A549 (cell line): ENCODE data around the gene ANKRD55. TPM values are rescaled to one million over a fixed set of nuclear protein-coding genes. Genes with fewer than 3 reads are reported as not detected.

Experiments used
- ATAC-seq, 2 experiments: fragments of 200-7000 bp in 1 of 2; fragments of >200 bp in 1 of 2; cut with Nextera tagmentation in 1 of 2; cut with Tn5 transposase in 1 of 2; 3 replicates each; pipeline versions ENCODE4 v1.8.0 to v1.9.1; 2018 to 2020; ENCODE audit warnings: mild to moderate bottlenecking in 1 of 2, moderate library complexity in 1 of 2
- CTCF ChIA-PET: fragments of 300-600 bp; sonication (Branson Sonifier 250); formaldehyde crosslinking; extraction: SDS; loops from one replicate; lab custom pipeline; 2021; ENCODE audit warnings: antibody characterized with exemption, inconsistent platforms; lab: Yijun Ruan, JAX
- POLR2A ChIA-PET: fragments of 350-600 bp; formaldehyde crosslinking; extraction: SDS; loops from one replicate; lab custom pipeline; 2021; ENCODE audit warnings: antibody characterized with exemption, inconsistent platforms; lab: Yijun Ruan, JAX
- DNase-seq, 2 experiments: peaks; one replicate each; pipeline versions ENCODE4 v3.0.0 to v3.0.0-alpha.2; 2011 to 2016; ENCODE audit warnings: low read depth in 1 of 2, low spot score in 1 of 2
- FAIRE-seq: peaks from 2 replicates; lab custom pipeline; 2011; peaks lifted over from hg19 to GRCh38; lab: Jason Lieb, UNC
- H3K27ac ChIP-seq, 2 experiments: fragments of >200 bp; sonication (Bioruptor Twin); formaldehyde crosslinking; 3 replicates each; pipeline ENCODE4 v1.5.1; 2016 to 2017
- H3K4me1 ChIP-seq: fragments of >200 bp; sonication (Bioruptor Twin); formaldehyde crosslinking; 3 replicates; pipeline ENCODE4 v1.6.1; 2016
- H3K4me2 ChIP-seq: fragments of >200 bp; sonication (Bioruptor Twin); formaldehyde crosslinking; 3 replicates; pipeline ENCODE4 v1.6.1; 2016
- H3K4me3 ChIP-seq: fragments of >200 bp; sonication (Bioruptor Twin); formaldehyde crosslinking; 3 replicates; pipeline ENCODE4 v1.5.1; 2016
- H3K9me3 ChIP-seq: fragments of >200 bp; sonication (Bioruptor Twin); formaldehyde crosslinking; 3 replicates; pipeline ENCODE4 v1.6.1; 2016
- CHD2 ChIP-seq: fragments of 150-350 bp; IDR thresholded peaks from 2 replicates; pipeline ENCODE4 v1.6.1; 2014; ENCODE audit warnings: low read length; ENCODE audit not compliant: partially characterized antibody
- HOXB13 ChIP-seq: fragments of 250-450 bp; sonication (Bioruptor Pico); IDR thresholded peaks from 2 replicates; pipeline ENCODE4 v1.5.0; 2020; ENCODE audit warnings: low read depth, mild to moderate bottlenecking, moderate library complexity
- JUNB ChIP-seq: fragments of >200 bp; sonication (Bioruptor Twin); formaldehyde crosslinking; IDR thresholded peaks from 2 replicates; pipeline ENCODE4 v1.6.1; 2016
- KDM5A ChIP-seq: fragments of 200-600 bp; sonication (generic); IDR thresholded peaks from 2 replicates; pipeline ENCODE4 v1.6.1; 2016; ENCODE audit warnings: antibody characterized with exemption, mild to moderate bottlenecking
- MAFK ChIP-seq: fragments of 450-650 bp; IDR thresholded peaks from 2 replicates; pipeline ENCODE4 v1.6.1; 2014; ENCODE audit not compliant: partially characterized antibody
- MYC ChIP-seq: IDR thresholded peaks from 2 replicates; pipeline ENCODE4 v1.6.1; 2012; ENCODE audit warnings: mild to moderate bottlenecking, inconsistent platforms, low read length, improper control_type of control experiment, borderline replicate concordance
- NPAS2 ChIP-seq: fragments of 250-450 bp; sonication (Bioruptor Pico); IDR thresholded peaks from 2 replicates; pipeline ENCODE4 v1.8.0; 2022; ENCODE audit warnings: mild to moderate bottlenecking, moderate library complexity, borderline replicate concordance
- RCOR1 ChIP-seq: fragments of 150-350 bp; IDR thresholded peaks from 2 replicates; pipeline ENCODE4 v1.6.1; 2014; ENCODE audit warnings: antibody characterized with exemption, low read length, low read depth
- SMC3 ChIP-seq: fragments of >200 bp; sonication (Bioruptor Twin); formaldehyde crosslinking; IDR thresholded peaks from 3 replicates; pipeline ENCODE4 v1.6.1; 2018; ENCODE audit warnings: inconsistent platforms
- TFCP2L1 ChIP-seq: fragments of 250-450 bp; sonication (Bioruptor Pico); IDR thresholded peaks from 2 replicates; pipeline ENCODE4 v1.5.0; 2021; ENCODE audit warnings: mild to moderate bottlenecking
- ZC3H11A ChIP-seq: fragments of 450-650 bp; IDR thresholded peaks from 2 replicates; pipeline ENCODE4 v1.6.1; 2014; ENCODE audit warnings: antibody characterized with exemption, mild to moderate bottlenecking
- ZNF302 ChIP-seq: fragments of 250-450 bp; sonication (Bioruptor Pico); IDR thresholded peaks from 2 replicates; pipeline ENCODE4 v1.9.0; 2021; ENCODE audit warnings: inconsistent platforms, mild to moderate bottlenecking, moderate library complexity
- ZSCAN20 ChIP-seq: fragments of 250-450 bp; sonication (Bioruptor Pico); IDR thresholded peaks from 2 replicates; pipeline ENCODE4 v1.8.0; 2022; ENCODE audit warnings: mild to moderate bottlenecking, moderate library complexity
- WGBS: methylation state at CpG from one replicate; pipeline ENCODE4 v1.1.6; 2017; ENCODE audit errors: missing lambda C conversion rate; 5-methylcytosine and 5-hydroxymethylcytosine counted together
- polyA plus RNA-seq, 4 experiments: library from polyadenylated mRNA; depleted of rRNA in 3 of 4; stranded (reverse); fragments of >200 nt; fragmentation: RNase III in 1 of 4; extraction: RNeasy Plus Mini Kit Qiagen cat#74134 plus additional on column Dnase treatment in 1 of 4; gene quantifications; 2 replicates in 3 of 4; 3 replicates in 1 of 4; pipeline ENCODE4 v1.2.3, GENCODE V29; 2011 to 2017
- TF ChIP-seq, protein P1 (sequence below): fragments of 150-350 bp; IDR thresholded peaks from 2 replicates; pipeline ENCODE4 v1.6.1; 2014; ENCODE audit warnings: low read depth, mild to moderate bottlenecking, low read length
- TF ChIP-seq, protein P2 (sequence below): IDR thresholded peaks from 2 replicates; pipeline ENCODE4 v1.6.1; 2012; ENCODE audit warnings: low read depth, borderline replicate concordance
- TF ChIP-seq, protein P3 (sequence below): fragments of 200-600 bp; sonication (generic); IDR thresholded peaks from 2 replicates; pipeline ENCODE4 v1.6.1; 2016; ENCODE audit warnings: antibody characterized with exemption, mild to moderate bottlenecking, moderate library complexity
- TF ChIP-seq, protein P4 (sequence below): IDR thresholded peaks from 2 replicates; pipeline ENCODE4 v1.6.1; 2012
- TF ChIP-seq, protein P5 (sequence below): fragments of 250-450 bp; sonication (Bioruptor Pico); IDR thresholded peaks from 2 replicates; pipeline ENCODE4 v1.5.0; 2020; ENCODE audit warnings: low read depth, mild to moderate bottlenecking, moderate library complexity
- TF ChIP-seq, protein P6 (sequence below): fragments of 250-450 bp; sonication (Bioruptor Pico); IDR thresholded peaks from 2 replicates; pipeline ENCODE4 v1.5.0; 2021; ENCODE audit warnings: mild to moderate bottlenecking, moderate library complexity, borderline replicate concordance
- TF ChIP-seq, protein P7 (sequence below): fragments of 450-650 bp; IDR thresholded peaks from 2 replicates; pipeline ENCODE4 v1.6.1; 2014; ENCODE audit warnings: antibody characterized with exemption
- TF ChIP-seq, protein P8 (sequence below): fragments of >200 bp; sonication (Bioruptor Twin); formaldehyde crosslinking; IDR thresholded peaks from 2 replicates; pipeline ENCODE4 v1.6.1; 2016

ANKRD55 gene
- polyA plus RNA-seq, 2 of the 4 experiments (the other 2 are of a cell fraction) = 0.10 to 0.30 TPM

DNA sequence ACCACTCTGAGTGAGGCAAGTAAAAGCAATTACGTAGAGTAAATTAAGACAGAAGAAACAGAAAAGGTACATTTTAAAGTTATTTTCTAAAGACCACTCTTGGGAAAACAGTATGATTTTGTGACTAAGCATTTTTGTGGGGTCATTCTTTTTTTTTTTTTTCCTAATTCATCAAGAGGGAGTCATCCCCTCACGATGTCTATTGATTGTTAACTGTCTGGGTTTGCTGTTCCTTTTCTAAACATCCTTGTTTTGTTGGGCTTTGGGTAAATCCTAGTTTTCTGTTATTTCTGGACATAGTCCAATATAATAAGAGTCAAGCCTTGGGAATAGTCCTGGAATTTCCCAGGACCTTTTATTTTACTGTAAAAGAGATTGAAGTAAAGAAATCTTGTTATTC is 63.8 kb downstream of the ANKRD55 start:
- DNase-seq (no peak), FAIRE-seq (no peak), ATAC-seq (peak in 1 of 2 experiments; percentile 23; a peak in 1 of 6 replicates)
- peak; percentile 53 for TF ChIP-seq MAFK
- TF ChIP-seq CHD2 = no peak
- no peak for TF ChIP-seq ZC3H11A
- TF ChIP-seq JUNB = no peak
- no peak for TF ChIP-seq HOXB13
- 44% methylated on average over 2 of the region's 2 CpGs for WGBS
- Histone ChIP-seq H3K9me3 (no peaks in the 10 kb centered on the region), H3K4me3 (no peak overlapping the region), H3K4me2 (peak overlapping the region; percentile 25), H3K4me1 (peaks cover 40% of the 10 kb centered on the region), H3K27ac (peak overlapping the region; percentile 42 to 71; a peak in 5 of 6 replicates)
- ChIA-PET POLR2A (no interaction called here), CTCF (interaction anchor here (0.9 kb wide), 1 partner anchor 234 kb away, joined by 3 read pairs; no protein-coding TSS in a partner anchor)

DNA sequence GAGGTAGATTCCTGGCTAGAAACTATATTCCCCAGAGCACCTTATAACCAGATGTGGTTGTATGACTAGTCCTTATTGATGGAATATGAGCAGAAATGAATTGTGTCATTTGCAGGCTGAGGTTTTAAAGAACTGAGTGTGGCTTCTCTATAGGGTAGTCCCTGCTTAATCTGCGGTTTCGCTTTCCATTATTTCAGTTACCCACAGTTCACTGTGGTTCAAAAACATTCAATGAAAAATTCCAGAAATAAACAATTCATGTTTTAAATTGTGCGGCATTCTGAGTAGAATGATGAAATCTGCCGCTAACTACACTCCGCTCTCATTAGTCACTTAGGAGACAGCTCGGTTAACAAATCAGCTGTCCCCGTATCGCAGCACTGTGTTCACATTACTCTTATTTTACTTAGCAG is 65.1 kb downstream of the ANKRD55 start:
- ChIA-PET CTCF (no interaction called here), POLR2A (no interaction called here)
- ATAC-seq = no peak
- 95% methylated on average over 8 of the region's 8 CpGs for WGBS
- Histone ChIP-seq H3K4me2 (0 out of 3 replicates have a peak overlapping the region, but pooled peaks have one; percentile 20), H3K27ac (peak overlapping the region in 1 of 2 experiments; percentile 20; a peak in 1 of 6 replicates), H3K4me3 (no peak overlapping the region), H3K9me3 (no peaks in the 10 kb centered on the region), H3K4me1 (peaks cover 40% of the 10 kb centered on the region)
- no peak for FAIRE-seq
- no peak for DNase-seq
- TF ChIP-seq, protein P1, sequence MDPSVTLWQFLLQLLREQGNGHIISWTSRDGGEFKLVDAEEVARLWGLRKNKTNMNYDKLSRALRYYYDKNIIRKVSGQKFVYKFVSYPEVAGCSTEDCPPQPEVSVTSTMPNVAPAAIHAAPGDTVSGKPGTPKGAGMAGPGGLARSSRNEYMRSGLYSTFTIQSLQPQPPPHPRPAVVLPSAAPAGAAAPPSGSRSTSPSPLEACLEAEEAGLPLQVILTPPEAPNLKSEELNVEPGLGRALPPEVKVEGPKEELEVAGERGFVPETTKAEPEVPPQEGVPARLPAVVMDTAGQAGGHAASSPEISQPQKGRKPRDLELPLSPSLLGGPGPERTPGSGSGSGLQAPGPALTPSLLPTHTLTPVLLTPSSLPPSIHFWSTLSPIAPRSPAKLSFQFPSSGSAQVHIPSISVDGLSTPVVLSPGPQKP = no peak
- TF ChIP-seq, protein P2, sequence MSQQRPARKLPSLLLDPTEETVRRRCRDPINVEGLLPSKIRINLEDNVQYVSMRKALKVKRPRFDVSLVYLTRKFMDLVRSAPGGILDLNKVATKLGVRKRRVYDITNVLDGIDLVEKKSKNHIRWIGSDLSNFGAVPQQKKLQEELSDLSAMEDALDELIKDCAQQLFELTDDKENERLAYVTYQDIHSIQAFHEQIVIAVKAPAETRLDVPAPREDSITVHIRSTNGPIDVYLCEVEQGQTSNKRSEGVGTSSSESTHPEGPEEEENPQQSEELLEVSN = no peak
- TF ChIP-seq NPAS2 (CRISPR knock-in tag) = no peak
- no peak for TF ChIP-seq TFCP2L1 (CRISPR knock-in tag)
- TF ChIP-seq, protein P3, sequence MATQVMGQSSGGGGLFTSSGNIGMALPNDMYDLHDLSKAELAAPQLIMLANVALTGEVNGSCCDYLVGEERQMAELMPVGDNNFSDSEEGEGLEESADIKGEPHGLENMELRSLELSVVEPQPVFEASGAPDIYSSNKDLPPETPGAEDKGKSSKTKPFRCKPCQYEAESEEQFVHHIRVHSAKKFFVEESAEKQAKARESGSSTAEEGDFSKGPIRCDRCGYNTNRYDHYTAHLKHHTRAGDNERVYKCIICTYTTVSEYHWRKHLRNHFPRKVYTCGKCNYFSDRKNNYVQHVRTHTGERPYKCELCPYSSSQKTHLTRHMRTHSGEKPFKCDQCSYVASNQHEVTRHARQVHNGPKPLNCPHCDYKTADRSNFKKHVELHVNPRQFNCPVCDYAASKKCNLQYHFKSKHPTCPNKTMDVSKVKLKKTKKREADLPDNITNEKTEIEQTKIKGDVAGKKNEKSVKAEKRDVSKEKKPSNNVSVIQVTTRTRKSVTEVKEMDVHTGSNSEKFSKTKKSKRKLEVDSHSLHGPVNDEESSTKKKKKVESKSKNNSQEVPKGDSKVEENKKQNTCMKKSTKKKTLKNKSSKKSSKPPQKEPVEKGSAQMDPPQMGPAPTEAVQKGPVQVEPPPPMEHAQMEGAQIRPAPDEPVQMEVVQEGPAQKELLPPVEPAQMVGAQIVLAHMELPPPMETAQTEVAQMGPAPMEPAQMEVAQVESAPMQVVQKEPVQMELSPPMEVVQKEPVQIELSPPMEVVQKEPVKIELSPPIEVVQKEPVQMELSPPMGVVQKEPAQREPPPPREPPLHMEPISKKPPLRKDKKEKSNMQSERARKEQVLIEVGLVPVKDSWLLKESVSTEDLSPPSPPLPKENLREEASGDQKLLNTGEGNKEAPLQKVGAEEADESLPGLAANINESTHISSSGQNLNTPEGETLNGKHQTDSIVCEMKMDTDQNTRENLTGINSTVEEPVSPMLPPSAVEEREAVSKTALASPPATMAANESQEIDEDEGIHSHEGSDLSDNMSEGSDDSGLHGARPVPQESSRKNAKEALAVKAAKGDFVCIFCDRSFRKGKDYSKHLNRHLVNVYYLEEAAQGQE = no peak
- no peak for TF ChIP-seq ZSCAN20 (CRISPR knock-in tag)
- TF ChIP-seq, protein P4, sequence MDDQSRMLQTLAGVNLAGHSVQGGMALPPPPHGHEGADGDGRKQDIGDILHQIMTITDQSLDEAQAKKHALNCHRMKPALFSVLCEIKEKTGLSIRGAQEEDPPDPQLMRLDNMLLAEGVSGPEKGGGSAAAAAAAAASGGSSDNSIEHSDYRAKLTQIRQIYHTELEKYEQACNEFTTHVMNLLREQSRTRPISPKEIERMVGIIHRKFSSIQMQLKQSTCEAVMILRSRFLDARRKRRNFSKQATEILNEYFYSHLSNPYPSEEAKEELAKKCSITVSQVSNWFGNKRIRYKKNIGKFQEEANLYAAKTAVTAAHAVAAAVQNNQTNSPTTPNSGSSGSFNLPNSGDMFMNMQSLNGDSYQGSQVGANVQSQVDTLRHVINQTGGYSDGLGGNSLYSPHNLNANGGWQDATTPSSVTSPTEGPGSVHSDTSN = no peak
- TF ChIP-seq, all 56 proteins: peak for 0

DNA sequence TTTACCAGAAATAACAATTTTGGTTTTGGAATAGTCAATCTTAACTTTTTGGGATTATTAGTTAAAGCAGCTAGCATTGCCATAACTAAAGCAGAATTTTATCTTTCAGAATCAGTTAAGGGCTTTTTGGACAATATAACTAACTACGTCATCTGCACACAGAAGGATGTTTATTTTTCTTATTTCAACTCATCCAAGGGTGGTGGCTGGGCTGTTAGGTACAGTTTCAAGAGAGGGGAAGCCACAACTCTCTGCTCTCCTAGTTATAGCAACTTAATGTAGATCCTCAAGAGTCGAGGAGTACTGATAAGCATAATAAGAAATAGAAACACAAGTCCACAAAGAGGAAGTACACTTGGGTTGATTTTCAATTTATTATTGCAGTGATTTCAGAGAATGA is 65.6 kb downstream of the ANKRD55 start:
- peak overlapping the region; percentile 20; the same call in 1 of the 3 replicates for H3K4me2 ChIP-seq
- ATAC-seq (no peak), FAIRE-seq (no peak), DNase-seq (no peak)
- POLR2A ChIA-PET = no interaction called here
- peak overlapping the region in 1 of 2 experiments; percentile 20; a peak in 1 of 6 replicates for H3K27ac ChIP-seq
- peaks cover 36% of the 10 kb centered on the region for H3K4me1 ChIP-seq
- no peak overlapping the region for H3K4me3 ChIP-seq
- WGBS = 53% methylated on average over 2 of the region's 2 CpGs
- CTCF ChIA-PET = no interaction called here
- no peaks in the 10 kb centered on the region for H3K9me3 ChIP-seq
- TF ChIP-seq, protein P5, sequence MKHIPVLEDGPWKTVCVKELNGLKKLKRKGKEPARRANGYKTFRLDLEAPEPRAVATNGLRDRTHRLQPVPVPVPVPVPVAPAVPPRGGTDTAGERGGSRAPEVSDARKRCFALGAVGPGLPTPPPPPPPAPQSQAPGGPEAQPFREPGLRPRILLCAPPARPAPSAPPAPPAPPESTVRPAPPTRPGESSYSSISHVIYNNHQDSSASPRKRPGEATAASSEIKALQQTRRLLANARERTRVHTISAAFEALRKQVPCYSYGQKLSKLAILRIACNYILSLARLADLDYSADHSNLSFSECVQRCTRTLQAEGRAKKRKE (CRISPR knock-in tag) = no peak
- TF ChIP-seq KDM5A (no peak), MYC (no peak), TFCP2L1 (CRISPR knock-in tag) (no peak), ZSCAN20 (CRISPR knock-in tag) (no peak), JUNB (no peak), RCOR1 (no peak), SMC3 (no peak), ZNF302 (CRISPR knock-in tag) (no peak)
- TF ChIP-seq, protein P6, sequence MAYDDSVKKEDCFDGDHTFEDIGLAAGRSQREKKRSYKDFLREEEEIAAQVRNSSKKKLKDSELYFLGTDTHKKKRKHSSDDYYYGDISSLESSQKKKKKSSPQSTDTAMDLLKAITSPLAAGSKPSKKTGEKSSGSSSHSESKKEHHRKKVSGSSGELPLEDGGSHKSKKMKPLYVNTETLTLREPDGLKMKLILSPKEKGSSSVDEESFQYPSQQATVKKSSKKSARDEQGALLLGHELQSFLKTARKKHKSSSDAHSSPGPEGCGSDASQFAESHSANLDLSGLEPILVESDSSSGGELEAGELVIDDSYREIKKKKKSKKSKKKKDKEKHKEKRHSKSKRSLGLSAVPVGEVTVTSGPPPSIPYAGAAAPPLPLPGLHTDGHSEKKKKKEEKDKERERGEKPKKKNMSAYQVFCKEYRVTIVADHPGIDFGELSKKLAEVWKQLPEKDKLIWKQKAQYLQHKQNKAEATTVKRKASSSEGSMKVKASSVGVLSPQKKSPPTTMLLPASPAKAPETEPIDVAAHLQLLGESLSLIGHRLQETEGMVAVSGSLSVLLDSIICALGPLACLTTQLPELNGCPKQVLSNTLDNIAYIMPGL (CRISPR knock-in tag) = no peak
- TF ChIP-seq, protein P7, sequence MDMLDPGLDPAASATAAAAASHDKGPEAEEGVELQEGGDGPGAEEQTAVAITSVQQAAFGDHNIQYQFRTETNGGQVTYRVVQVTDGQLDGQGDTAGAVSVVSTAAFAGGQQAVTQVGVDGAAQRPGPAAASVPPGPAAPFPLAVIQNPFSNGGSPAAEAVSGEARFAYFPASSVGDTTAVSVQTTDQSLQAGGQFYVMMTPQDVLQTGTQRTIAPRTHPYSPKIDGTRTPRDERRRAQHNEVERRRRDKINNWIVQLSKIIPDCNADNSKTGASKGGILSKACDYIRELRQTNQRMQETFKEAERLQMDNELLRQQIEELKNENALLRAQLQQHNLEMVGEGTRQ = no peak
- TF ChIP-seq, protein P8, sequence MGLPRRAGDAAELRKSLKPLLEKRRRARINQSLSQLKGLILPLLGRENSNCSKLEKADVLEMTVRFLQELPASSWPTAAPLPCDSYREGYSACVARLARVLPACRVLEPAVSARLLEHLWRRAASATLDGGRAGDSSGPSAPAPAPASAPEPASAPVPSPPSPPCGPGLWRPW = no peak
